ENCODE data around the gene JAG1. TPM values are rescaled to one million over a fixed set of nuclear protein-coding genes. Genes with fewer than 3 reads are reported as not detected.

JAG1 gene
- total and polyA plus RNA-seq, 2 of the 4 experiments (the other 2 are of a cell fraction) = 10.2 to 22.6 TPM

- no peak overlapping the region for H3K4me3 ChIP-seq (ENCODE audit: insufficient read depth, low read depth, low read length)
- H4K20me1 ChIP-seq (ENCODE audit: insufficient read depth, low read length) = no peaks in the 10 kb centered on the region
- ChIA-PET CTCF (no interaction called here), POLR2A (ENCODE audit: unreplicated experiment) (interaction anchor here (1.0 kb wide), 1 partner anchor 13 kb away, joined by 4 read pairs; no protein-coding TSS in a partner anchor)
- no CpG with 5 or more reads among the region's 5 CpGs for WGBS, 2 experiments (ENCODE audit: extremely low coverage in 2 of 2, insufficient read length in 1 of 2)
- H3K27ac ChIP-seq (ENCODE audit: insufficient read depth, low read length) = peak overlapping the region; percentile 84
- in situ Hi-C loops (cut with MboI; ENCODE audit: low sequenced_read_pairs) = no loop called here
- H3K79me1 ChIP-seq (ENCODE audit: low read depth in 1 of 2, low read length in 2 of 2) = peaks cover 0 to 8% of the 10 kb centered on the region in 2 experiments; a peak in 2 of 4 replicates
- H3K4ac ChIP-seq (ENCODE audit: low read depth, low read length) = peak overlapping the region; percentile 93
- no peak for ATAC-seq (ENCODE audit: low read depth)
- peak overlapping the region; percentile 94 for H2BK120ac ChIP-seq (ENCODE audit: low read depth, low read length)
- peak overlapping the region in 1 of 2 experiments; percentile 86; a peak in 2 of 4 replicates for H4K8ac ChIP-seq (ENCODE audit: low read depth in 2 of 2, low read length in 2 of 2)
- peaks cover 16% of the 10 kb centered on the region for H3K4me1 ChIP-seq (ENCODE audit: control insufficient read depth, insufficient read depth, low read length)
- peak overlapping the region; percentile 88 for H3K14ac ChIP-seq (replicated peaks; ENCODE audit: low read depth, low read length)
- H2BK15ac ChIP-seq (ENCODE audit: low read depth, low read length) = peak overlapping the region; percentile 95; the same call in 2 of the 3 replicates
- peak overlapping the region; percentile 69 for H3K18ac ChIP-seq (ENCODE audit: low read depth, low read length)
- H3K27me3 ChIP-seq (ENCODE audit: control insufficient read depth, insufficient read depth, low read length) = no peaks in the 10 kb centered on the region
- peak overlapping the region; percentile 49 for H4K5ac ChIP-seq (ENCODE audit: low read depth, low read length)
- H2AK9ac ChIP-seq (replicated peaks; ENCODE audit: low read depth, low read length, poor library complexity) = peak overlapping the region; percentile 65
- H3K4me2 ChIP-seq (ENCODE audit: low read depth, low read length) = no peak overlapping the region
- H3K23ac ChIP-seq (ENCODE audit: low read depth, low read length) = peak overlapping the region; percentile 66; the same call in 1 of the 2 replicates
- no peak overlapping the region for H3K56ac ChIP-seq (ENCODE audit: extremely low read depth, insufficient read depth, low read length)
- peak overlapping the region; percentile 59 for H2AFZ ChIP-seq (replicated peaks; ENCODE audit: low read length, poor library complexity)
- H3K9me3 ChIP-seq (ENCODE audit: control insufficient read depth, insufficient read depth, low read length) = no peaks in the 10 kb centered on the region
- H2BK20ac ChIP-seq (ENCODE audit: low read depth, low read length) = peak overlapping the region; percentile 89
- no peaks in the 10 kb centered on the region for H3K36me3 ChIP-seq (ENCODE audit: control insufficient read depth, insufficient read depth, low read length)
- peak overlapping the region; percentile 97 for H2AK5ac ChIP-seq (ENCODE audit: low read depth, low read length)
- peaks cover 11% of the 10 kb centered on the region for H3K9me1 ChIP-seq (ENCODE audit: insufficient read depth, low read length)
- H2BK5ac ChIP-seq (ENCODE audit: low read depth, low read length, poor library complexity, severe bottlenecking) = peak overlapping the region; percentile 72
- DNase-seq = no peak
- BruUV-seq (replicated peaks) = no TSS peak
- intact Hi-C loops (cut with micrococcal nuclease) = no loop called here
- H3K9ac ChIP-seq (ENCODE audit: low read depth, low read length) = no peak overlapping the region
- TF ChIP-seq RFX5 (IDR thresholded peaks at IDR 0.05; ENCODE audit: low read depth, low read length) (no peak), POLR2A (IDR thresholded peaks at IDR 0.05; ENCODE audit: low read depth, low read length) (no peak), CEBPB (IDR thresholded peaks at IDR 0.05; ENCODE audit: low read depth, low read length) (no peak), BHLHE40 (IDR thresholded peaks at IDR 0.05; ENCODE audit: low read depth, low read length) (no peak), ELK1 (IDR thresholded peaks at IDR 0.05; ENCODE audit: borderline replicate concordance, low read depth, low read length) (no peak), MAZ (IDR thresholded peaks at IDR 0.05; ENCODE audit: borderline replicate concordance, low read depth, low read length) (no peak)
- dilution Hi-C loops (cut with HindIII; ENCODE audit: low sequenced_read_pairs, unreplicated experiment) = no loop called here
- H4K91ac ChIP-seq (ENCODE audit: insufficient read depth, low read depth, low read length) = peak overlapping the region; percentile 82
Measured at GRCh38 chr20:10610251-10610650, 63.5 kb downstream of the JAG1 start.

Measured in IMR-90 (cell line).